Stimulated activated CD4-positive, alpha-beta T cell treated with anti-CD3 and anti-CD28 coated beads, Interleukin-2, amount 100 ng/mL, for 48 hours (primary cell): ENCODE measurements around the gene PLTP.
"Not testable (repeated sequence)": the region's sequence is repeated elsewhere in the genome, so short reads cannot be mapped to it uniquely, and the experiment has no call there.

ENCODE experiments used
- DNase-seq, 2 donors: peaks; one replicate each; pipeline ENCODE4 v3.0.0-alpha.2; 2020

The PLTP gene

DNA sequence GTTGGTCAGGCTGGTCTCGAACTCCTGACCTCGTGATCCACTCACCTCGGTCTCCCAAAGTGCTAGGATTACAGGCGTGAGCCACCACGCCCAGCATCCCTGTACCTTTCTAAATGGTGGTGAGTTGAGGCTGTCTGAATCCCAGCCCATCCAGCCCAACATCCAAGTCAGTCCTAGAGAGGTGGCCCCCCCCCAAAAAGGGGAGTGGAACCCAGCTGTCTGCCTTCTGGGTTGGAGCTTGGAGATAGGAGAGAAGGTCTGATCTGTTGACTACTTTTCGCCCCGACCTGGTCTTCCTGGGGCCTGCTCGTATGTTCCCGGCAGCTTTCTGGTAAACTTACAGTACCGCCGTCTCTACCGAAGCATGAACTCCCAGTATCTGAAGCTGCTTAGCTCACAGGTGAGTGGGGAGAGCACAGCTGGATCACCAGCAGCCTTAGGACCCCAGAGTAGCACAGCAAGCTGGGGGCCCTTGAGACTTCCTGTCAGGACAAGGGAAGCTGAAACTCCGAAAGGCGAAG lies 15.3 kb downstream of the PLTP start:
- no peak for DNase-seq

DNA sequence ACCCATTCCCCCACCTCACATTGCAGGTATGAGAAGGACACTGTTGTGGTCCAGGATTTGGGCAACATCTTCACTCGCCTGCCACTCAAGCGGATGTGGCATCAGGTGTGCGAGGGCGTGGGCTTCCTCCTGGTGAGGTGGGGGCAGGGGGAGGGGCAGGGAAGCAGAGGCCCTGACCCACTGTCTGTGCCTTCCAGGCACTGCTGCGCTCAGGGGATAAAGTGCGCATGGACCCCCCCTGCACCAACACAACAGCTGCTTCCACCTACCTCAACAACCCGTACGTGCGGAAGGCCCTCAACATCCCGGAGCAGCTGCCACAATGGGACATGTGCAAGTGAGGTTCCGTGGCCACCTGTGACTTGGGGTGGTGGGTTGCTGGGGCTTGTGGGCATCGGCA lies 17.2 kb downstream of the PLTP start:
- no peak for DNase-seq

DNA sequence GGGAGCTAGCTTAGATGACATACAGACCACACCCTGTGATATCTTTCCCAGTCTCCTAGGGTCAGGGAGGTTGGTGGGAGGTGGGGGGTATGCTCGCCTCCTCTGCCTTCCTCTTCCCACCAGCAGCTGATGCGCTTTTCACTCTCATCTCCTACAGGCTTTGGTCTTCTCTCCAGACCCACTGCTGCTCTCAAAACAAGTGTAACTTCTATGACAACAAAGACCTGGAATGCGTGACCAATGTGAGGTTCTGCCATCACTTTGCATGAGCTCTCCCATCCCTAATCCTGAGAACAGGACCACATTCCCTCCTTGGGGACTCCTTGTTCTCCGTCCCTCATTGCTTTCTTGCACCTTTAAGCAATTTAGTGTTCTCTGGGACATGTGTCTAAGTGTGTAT lies 18.1 kb downstream of the PLTP start:
- DNase-seq: no peak

DNA sequence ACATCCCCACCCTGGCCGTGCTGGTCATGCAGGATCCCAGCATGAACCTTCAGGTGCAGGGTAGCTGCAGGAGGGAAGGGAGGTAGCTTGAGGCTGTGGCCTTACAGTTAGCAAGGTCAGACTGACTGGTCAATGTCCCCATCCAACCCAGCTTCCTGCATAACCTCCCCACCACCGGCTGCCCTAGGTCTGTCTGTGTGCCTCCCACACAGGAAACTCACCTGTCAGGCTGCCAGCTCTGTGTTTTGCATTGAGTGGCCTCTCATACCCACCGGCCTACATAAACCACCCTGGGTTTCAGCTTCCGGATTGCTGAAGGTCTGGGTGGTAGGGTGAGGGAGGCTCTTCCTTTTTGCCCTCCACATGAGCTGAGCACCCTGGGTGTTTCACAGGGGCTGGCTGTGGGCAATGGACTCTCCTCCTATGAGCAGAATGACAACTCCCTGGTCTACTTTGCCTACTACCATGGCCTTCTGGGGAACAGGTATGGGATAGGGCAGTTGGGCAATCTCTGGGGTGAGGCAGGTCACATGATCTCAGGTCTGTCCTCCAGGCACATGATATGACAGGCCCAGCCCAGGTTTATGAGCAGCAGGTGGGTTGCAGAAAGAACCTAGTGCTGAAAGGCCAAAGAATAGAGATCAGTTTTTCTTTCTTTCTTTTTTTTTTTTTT lies 19.0 kb downstream of the PLTP start:
- no peak for DNase-seq

DNA sequence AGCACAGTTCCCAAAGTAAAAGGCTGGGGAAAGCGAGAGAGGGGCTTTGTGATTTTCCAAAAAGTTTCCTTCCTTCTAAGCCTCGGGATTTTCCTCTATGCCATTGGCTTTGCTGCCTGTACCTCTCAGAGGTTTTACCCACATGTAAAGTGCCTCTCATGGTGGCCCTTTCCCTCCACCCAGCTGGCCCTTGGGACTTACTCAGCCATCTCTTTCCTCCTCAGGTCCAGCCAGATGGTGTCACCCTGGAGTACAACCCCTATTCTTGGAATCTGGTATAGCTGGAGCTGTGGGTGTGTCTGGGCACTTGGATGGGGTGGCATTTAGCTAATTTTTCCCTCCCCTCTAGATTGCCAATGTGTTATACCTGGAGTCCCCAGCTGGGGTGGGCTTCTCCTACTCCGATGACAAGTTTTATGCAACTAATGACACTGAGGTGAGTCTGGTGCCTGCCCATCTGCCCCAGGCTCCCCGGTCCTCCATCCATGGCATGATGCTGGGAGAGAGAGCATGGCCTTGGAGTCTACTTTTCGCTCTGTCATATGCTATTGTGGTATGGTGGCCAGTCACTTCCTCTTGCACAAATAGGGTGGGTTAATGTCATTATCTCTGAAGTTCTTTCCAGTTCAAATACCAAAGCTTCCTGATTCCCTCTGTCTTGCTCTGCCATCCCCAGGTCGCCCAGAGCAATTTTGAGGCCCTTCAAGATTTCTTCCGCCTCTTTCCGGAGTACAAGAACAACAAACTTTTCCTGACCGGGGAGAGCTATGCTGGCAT lies 19.7 kb downstream of the PLTP start:
- no peak for DNase-seq

DNA sequence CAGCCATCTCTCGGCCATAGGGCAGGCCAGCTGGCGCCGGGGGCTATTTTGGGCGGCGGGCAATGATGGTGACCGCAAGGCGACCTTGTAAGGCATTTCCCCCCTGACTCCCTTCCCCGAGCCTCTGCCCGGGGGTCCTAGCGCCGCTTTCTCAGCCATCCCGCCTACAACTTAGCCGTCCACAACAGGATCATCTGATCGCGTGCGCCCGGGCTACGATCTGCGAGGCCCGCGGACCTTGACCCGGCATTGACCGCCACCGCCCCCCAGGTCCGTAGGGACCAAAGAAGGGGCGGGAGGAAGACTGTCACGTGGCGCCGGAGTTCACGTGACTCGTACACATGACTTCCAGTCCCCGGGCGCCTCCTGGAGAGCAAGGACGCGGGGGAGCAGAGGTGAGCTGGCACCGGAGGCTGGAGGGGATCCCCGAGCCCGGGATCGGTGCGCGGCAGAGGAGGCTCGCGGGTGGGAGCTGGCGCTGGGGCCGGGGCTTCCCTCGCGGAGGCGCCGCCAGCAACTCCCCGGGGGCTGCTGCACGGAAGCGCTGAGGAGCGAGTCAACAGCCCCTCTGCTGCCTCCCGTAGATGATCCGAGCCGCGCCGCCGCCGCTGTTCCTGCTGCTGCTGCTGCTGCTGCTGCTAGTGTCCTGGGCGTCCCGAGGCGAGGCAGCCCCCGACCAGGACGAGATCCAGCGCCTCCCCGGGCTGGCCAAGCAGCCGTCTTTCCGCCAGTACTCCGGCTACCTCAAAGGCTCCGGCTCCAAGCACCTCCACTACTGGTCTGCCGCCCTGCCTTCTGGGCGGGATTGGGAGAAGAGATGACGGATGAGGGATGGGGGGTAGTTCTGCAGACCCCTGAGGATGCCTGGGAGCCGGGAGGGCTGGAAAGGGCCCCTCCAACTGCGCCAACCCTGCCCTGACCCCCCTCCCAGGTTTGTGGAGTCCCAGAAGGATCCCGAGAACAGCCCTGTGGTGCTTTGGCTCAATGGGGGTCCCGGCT lies 20.7 kb downstream of the PLTP start, which contains the start of the genes CTSA and NEURL2:
Gene CTSA (plus strand): TSS at position 351 of the 999 bp plus-strand sequence. CDS start 234 bp downstream, at position 585.
Gene NEURL2 (minus strand): TSS at position 224 of the 999 bp plus-strand sequence. CDS start 217 bp downstream, at position 7.
- peak; percentile 78 for DNase-seq

DNA sequence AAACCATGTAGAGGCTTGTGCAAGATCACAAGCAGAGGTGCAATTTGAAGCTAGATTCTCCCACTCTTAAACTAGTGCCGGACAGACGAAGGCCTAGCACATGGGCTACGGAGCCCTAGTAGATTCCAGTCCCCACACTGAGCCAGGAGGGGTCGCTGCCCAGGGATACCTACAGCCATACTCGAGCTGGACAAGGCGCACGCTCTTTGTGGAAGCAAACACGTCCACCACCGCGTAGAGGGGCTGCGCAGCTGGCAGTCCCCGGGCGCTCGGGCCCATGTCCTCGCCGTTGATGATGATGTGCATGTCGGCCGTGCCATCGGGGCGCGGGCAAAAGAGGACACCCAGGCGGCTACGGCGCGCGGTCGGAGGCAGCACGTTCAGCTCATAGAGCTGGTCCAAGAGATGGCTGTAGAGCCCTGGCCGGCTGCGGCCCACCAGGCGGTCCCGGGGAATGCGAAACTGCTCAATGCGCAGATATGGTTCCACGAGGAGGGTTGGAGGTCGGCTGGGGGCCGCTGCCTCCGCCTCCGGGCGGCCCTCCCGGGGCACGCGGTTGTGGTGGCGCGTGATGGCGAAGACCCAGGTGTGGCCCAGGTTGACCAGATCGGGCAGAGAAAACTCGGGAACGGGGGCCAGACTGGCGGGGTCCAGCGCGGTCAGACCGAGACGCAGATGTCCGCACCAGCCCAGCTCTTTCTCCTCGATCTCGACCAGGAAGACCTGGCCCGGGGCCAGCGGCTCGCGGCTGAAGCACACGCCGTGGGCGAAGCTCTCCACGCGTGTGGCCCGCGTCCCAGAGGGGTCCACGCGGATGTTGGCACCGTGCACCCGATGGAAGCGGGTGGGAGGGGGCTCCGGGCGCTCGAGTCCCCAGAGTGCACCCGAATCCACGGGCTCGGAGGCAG lies 21.6 kb downstream of the PLTP start:
- DNase-seq: peak; percentile 34 to 37

DNA sequence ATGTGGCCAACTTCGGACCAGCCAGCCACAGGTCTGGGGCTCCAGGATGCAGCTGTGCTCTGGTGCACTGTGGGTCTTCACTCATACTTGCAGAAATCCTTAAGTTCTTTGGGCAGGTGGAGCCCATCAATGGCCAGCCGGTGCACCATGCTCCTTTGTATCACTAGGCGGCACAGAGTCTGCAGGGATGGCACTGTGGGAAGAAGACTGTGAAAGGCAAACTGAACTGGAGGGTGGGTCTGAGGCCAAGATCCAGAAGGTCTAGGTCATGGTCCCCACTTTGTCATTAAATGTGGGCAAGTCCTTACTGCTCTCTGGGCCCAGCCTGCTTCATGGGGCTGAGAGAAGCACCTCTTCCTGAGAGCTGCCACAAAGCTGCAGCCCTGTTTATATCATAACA lies 23.3 kb downstream of the PLTP start:
- DNase-seq: no peak

DNA sequence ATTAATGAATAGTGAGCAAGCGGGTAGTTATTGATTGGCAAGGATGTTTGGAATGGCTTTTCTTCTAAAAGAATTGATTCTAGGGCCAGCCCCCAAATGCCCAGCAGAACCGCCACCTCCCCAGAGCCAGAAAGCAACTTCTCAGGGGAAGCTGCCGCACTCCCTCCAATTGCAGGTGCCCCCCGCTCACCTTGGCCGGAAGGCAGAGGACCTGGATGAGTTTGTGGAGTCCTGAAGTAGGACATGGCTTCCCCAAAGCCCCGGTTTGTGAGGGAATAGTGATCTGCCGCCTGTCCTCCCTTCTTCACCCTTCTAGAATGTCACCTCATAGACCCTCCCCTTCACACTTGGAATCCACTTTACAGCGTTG lies 24.6 kb downstream of the PLTP start, which contains the start of gene SPATA25:
Gene SPATA25 (minus strand): TSS at position 277 of the 370 bp plus-strand sequence. CDS start 32 bp downstream, at position 245.
- DNase-seq: no peak

DNA sequence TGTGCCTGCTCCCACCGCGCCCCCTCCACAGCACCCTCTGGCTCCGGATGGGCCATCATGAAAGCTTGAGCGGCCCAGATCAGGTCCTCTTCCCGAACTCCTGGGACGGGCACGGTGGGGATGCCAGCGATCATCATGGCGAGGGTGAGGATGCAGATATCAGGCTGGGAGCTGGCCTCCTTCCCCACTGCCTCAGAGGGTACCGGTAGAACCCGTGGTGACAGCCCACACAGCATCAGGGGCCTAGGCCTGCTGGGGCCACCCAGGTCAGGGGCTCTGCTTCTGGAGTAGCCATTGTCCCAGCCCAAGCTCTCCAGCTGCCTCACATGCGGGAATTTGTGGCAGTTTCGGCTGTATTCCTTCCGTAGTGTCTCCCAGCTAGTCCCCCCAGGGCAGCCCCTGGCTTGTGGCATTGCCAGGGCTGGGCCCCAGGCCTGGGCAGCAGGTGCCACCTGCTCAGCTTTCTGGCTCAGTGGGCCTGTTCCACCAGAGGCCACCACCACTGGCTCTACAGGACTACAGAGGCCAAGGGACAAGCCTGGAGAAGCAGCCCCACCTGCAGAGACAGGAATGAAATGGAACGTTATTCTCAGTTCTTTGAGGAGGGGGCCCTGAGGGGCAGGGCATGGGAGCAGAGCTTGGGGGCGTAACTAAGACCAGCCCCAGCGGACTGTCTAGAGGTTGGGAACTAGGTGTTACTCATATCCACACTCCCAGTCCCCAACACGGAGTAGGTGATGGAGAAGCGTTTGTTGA lies 25.2 kb downstream of the PLTP start:
- no peak for DNase-seq

DNA sequence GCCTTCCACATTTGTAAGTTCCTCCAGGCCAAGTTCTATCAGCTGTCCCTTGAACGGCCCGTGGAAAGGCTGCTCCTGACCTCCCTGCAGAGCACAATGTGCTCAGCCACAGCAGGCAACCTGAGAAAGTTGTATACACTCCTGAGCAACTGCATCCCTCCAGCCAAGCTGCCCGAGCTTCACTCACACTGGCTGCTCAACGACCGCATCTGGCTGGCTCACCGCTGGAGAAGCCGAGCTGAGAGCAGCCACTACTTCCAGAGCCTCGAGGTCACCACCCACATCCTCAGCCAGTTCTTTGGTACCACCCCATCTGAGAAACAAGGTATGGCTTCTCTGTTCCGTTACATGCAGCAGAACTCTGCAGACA lies 28.9 kb downstream of the PLTP start:
- DNase-seq: no peak

DNA sequence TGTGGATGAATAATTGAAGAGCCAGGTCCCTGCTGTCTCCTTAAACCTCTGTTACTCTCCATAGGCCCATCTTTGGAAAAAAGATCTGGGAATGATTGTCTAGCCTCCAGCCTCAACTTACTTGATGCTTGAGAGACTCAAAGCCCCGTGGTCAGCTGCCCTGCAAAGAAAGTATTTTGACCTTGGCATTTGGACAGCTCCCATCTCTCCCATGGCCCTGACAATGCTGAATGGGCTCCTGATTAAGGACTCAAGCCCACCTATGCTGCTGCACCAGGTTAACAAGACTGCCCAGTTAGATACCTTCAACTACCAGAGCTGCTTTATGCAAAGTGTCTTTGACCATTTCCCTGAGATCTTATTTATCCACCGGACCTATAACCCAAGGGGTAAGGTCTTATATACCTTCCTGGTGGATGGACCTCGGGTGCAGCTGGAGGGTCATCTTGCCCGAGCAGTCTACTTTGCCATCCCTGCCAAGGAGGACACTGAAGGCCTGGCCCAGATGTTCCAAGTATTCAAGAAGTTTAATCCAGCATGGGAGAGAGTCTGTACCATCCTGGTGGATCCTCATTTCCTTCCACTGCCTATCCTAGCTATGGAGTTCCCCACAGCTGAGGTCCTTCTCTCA lies 29.4 kb downstream of the PLTP start:
- DNase-seq: no peak

DNA sequence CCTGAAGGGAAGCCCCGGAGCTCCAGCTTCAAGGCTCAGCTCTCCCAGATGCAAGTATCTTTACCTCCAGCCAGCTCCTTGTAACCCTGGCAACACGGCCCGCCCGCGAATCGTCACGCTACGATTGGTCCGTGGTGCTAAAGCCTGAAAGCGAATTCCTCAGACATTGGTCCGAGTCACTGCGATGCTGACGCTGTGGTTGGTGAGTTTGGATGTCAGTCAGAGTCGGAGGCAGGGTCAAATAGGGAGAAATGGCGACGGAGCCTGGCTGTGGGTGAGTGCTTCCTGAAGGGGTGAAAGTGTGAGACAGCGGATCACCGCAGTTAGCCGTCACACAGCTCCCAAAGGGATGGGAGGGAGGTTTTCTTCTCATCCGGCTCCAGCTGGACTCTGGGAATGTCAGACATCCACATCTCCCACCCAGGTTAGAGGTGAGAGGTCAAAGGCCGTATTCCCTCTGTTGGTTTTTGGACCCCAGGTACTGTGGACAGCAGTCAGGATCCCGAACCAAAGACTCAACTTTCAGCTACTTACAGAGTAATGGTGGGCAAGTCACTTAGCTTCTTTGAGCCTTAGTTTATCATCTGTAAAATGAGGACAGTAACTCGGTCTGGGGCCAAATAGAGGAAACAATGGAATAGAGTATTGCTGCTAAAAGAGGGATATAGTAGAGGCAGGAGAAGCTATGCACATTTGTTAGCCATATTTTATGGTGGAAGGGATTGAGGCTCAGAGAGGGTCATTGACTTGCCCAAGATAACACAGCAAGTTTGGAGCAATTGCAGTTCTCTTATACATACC lies 30.8 kb downstream of the PLTP start, which contains the start of gene ZSWIM1:
Gene ZSWIM1 (plus strand): TSS at position 240 of the 801 bp plus-strand sequence. CDS start 1,366 bp downstream, outside the sequence.
- peak; percentile 97 to 99 for DNase-seq

DNA sequence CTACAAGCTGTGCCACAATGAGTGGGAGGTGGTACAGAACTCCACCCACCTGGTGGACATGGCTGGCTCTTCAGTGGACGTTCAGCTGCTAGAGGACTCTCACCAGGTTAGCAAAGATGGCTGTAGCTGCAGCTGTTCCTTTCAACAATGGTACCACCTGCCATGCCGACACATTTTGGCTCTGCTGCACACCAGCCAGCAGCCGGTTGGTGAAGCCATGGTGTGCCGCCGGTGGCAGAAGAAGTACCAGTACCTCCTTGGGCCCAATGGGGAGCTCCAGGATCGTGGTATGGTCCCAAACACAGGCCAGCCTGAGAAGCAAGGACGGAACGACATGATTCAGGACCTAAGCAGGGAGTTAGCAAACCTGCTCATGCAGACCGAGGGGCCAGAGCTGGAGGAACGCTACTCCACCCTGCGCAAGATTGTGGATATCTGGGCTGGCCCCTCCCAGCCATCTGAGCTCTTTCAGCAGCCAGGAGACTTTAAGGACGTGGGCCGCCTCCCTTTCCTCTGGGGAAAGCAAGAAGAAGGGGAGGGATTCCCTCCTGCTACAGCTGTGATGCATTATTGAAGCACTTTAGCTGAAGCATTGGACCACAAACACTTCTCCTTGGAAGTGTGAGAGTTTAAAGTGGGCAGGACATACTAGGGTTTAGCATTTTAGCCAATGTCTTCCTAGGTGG lies 33.7 kb downstream of the PLTP start:
- no peak for DNase-seq

DNA sequence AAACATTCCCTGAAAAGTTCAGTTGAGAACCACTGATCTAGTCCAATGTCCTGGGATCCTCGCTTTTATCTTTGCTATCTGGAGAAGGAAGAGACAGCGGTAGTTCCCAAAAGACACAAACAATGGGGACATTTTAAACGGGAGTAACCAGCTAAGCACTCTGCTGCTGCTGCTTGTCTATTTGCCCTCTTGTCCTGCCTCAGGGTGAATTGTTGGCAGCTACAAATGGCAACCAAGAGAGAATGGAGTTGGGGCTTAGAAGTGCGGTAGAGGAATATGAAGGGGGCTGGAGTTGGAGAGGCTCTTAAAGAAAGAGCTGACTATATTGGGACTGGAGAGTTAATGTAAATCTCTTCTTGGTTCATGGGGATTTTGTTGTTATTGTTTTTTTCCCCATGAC lies 37.4 kb downstream of the PLTP start:
- DNase-seq: no peak

DNA sequence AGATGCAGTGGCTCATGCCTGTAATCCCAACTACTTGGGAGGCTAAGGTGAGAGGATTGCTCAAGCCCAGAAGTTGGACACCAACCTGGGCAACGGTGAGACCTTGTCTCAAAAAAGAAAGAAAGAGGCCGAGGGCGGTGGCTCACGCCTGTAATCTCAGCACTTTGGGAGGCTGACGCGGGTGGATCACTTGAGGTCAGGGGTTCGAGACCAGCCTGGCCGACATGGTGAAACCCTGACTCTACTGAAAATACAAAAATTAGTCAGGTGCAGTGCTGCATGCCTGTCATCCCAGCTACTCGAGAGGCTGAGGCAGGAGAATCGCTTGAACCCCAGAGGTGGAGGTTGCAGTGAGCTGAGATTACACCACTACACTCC lies 37.9 kb downstream of the PLTP start:
- not testable (repeated sequence) for DNase-seq

DNA sequence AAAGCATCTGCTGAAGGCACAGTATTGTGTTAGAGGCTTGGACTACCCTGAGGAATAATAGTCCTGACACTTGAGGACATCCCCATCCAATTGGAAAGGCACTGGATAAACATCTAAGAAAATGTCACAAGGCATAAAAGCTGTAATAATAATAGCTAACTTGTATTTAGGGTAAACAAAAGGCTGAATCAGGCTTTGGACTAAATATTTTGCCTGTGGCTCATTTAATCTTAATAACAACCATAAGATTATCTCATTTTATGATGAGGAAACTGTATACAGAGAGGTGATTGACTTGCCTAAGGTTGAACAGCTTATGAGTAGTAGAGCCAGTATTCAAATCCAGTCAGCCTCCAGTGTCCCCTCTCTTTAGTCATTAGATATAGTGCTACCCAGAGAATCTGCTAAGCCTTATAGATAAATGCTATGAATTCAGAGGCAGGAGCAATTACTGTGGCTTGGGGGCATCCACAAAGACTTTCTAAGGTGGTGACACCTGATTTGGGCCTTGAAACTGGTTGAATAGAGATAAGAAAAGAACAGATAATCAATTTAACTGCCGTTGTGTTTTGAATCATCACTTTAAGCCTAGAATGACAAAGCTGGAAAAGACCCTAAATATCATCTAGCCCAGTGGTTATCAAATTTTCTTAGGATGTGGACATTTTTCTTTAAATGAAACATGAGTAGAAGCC lies 38.4 kb downstream of the PLTP start:
- DNase-seq: no peak

DNA sequence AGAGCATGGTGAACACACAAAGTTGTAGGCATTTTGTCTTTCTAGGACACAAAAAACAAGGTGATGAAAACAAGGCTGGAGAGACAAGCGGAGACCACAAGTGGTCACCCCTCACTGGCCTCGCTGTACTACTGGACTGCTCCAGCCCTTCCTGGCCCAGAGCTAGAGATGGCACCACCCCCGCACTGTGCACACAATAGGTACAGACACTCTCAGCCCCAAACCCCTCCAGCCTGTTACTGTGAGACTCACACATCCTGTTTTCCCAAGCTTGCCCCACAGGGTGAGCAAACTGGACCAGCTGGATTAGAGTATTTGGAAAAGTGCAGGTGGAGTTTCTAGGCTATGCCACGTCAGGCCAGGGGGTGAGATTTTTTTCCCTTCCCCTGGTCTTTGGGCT lies 39.3 kb downstream of the PLTP start:
- no peak for DNase-seq
